ENCODE measurements around the gene RAVER2.
"Not testable (repeated sequence)": the region's sequence is repeated elsewhere in the genome, so short reads cannot be mapped to it uniquely, and the experiment has no call there.

Gene RAVER2

GRCh38 chr1:64744492-64745180, at the start of gene RAVER2:
Gene RAVER2, plus strand, starts transcription at chr1:64745075. Its CDS starts 98 bp downstream, at chr1:64745173.
- peaks cover 14% of the 10 kb centered on the region for H3K4me1 ChIP-seq (ENCODE audit: control insufficient read depth, insufficient read depth, low read length)
- H3K9ac ChIP-seq (ENCODE audit: low read depth, low read length) = peak within 1 kb of the TSS; percentile 70
- H3K36me3 ChIP-seq (ENCODE audit: control insufficient read depth, insufficient read depth, low read length) = no peaks in the 10 kb centered on the region
- peak within 1 kb of the TSS; percentile 90 for H3K4me3 ChIP-seq (ENCODE audit: low read depth, low read length)
- no peaks in the 10 kb centered on the region for H3K27me3 ChIP-seq (ENCODE audit: control insufficient read depth, insufficient read depth, low read length)
- no peaks in the 10 kb centered on the region for H3K9me3 ChIP-seq (ENCODE audit: control insufficient read depth, insufficient read depth, low read length)
- peak within 1 kb of the TSS; percentile 60 for H3K27ac ChIP-seq (ENCODE audit: low read depth, low read length)

- H3K27me3 ChIP-seq (ENCODE audit: control insufficient read depth, insufficient read depth, low read length) = no peaks in the 10 kb centered on the region
- H3K9ac ChIP-seq (ENCODE audit: low read depth, low read length) = no peak overlapping the region
- H3K4me3 ChIP-seq (ENCODE audit: low read depth, low read length) = no peak overlapping the region
- no peak overlapping the region for H3K27ac ChIP-seq (ENCODE audit: low read depth, low read length)
- peaks cover 7% of the 10 kb centered on the region for H3K4me1 ChIP-seq (ENCODE audit: control insufficient read depth, insufficient read depth, low read length)
- no peaks in the 10 kb centered on the region for H3K9me3 ChIP-seq (ENCODE audit: control insufficient read depth, insufficient read depth, low read length)
- H3K36me3 ChIP-seq (ENCODE audit: control insufficient read depth, insufficient read depth, low read length) = peaks cover 25% of the 10 kb centered on the region
Observed at GRCh38 chr1:64696879-64697278, 48.0 kb upstream of the RAVER2 start.

- Histone ChIP-seq H3K27ac (ENCODE audit: low read depth, low read length) (no peak overlapping the region), H3K27me3 (ENCODE audit: control insufficient read depth, insufficient read depth, low read length) (no peaks in the 10 kb centered on the region), H3K36me3 (ENCODE audit: control insufficient read depth, insufficient read depth, low read length) (0 out of 2 replicates have a peak, but pooled peaks cover 2% of the 10 kb centered on the region), H3K4me3 (ENCODE audit: low read depth, low read length) (no peak overlapping the region), H3K9me3 (ENCODE audit: control insufficient read depth, insufficient read depth, low read length) (no peaks in the 10 kb centered on the region), H3K9ac (ENCODE audit: low read depth, low read length) (no peak overlapping the region), H3K4me1 (ENCODE audit: control insufficient read depth, insufficient read depth, low read length) (peaks cover 7% of the 10 kb centered on the region)
Observed at GRCh38 chr1:64699327-64699726, 45.5 kb upstream of the RAVER2 start.

GRCh38 chr1:64701071-64701470, 43.8 kb upstream of the RAVER2 start:
- peaks cover 7% of the 10 kb centered on the region for H3K4me1 ChIP-seq (ENCODE audit: control insufficient read depth, insufficient read depth, low read length)
- no peaks in the 10 kb centered on the region for H3K27me3 ChIP-seq (ENCODE audit: control insufficient read depth, insufficient read depth, low read length)
- H3K9me3 ChIP-seq (ENCODE audit: control insufficient read depth, insufficient read depth, low read length) = no peaks in the 10 kb centered on the region
- H3K27ac ChIP-seq (ENCODE audit: low read depth, low read length) = no peak overlapping the region
- H3K9ac ChIP-seq (ENCODE audit: low read depth, low read length) = no peak overlapping the region; the same call in 1 of the 2 replicates
- no peak overlapping the region for H3K4me3 ChIP-seq (ENCODE audit: low read depth, low read length)
- H3K36me3 ChIP-seq (ENCODE audit: control insufficient read depth, insufficient read depth, low read length) = no peaks in the 10 kb centered on the region

- H3K9ac ChIP-seq (ENCODE audit: low read depth, low read length) = no peak overlapping the region
- H3K36me3 ChIP-seq (ENCODE audit: control insufficient read depth, insufficient read depth, low read length) = no peaks in the 10 kb centered on the region
- H3K4me1 ChIP-seq (ENCODE audit: control insufficient read depth, insufficient read depth, low read length) = peaks cover 7% of the 10 kb centered on the region
- H3K4me3 ChIP-seq (ENCODE audit: low read depth, low read length) = no peak overlapping the region
- no peaks in the 10 kb centered on the region for H3K9me3 ChIP-seq (ENCODE audit: control insufficient read depth, insufficient read depth, low read length)
- H3K27me3 ChIP-seq (ENCODE audit: control insufficient read depth, insufficient read depth, low read length) = no peaks in the 10 kb centered on the region
- H3K27ac ChIP-seq (ENCODE audit: low read depth, low read length) = no peak overlapping the region
Observed at GRCh38 chr1:64701886-64702285, 43.0 kb upstream of the RAVER2 start.

GRCh38 chr1:64702670-64703069, 42.2 kb upstream of the RAVER2 start:
- not testable (repeated sequence) for H3K27me3 ChIP-seq (ENCODE audit: control insufficient read depth, insufficient read depth, low read length); H3K9ac ChIP-seq (ENCODE audit: low read depth, low read length); H3K4me1 ChIP-seq (ENCODE audit: control insufficient read depth, insufficient read depth, low read length); H3K27ac ChIP-seq (ENCODE audit: low read depth, low read length); H3K36me3 ChIP-seq (ENCODE audit: control insufficient read depth, insufficient read depth, low read length); H3K4me3 ChIP-seq (ENCODE audit: low read depth, low read length); H3K9me3 ChIP-seq (ENCODE audit: control insufficient read depth, insufficient read depth, low read length)

GRCh38 chr1:64703600-64703999, 41.3 kb upstream of the RAVER2 start:
- no peaks in the 10 kb centered on the region for H3K36me3 ChIP-seq (ENCODE audit: control insufficient read depth, insufficient read depth, low read length)
- H3K27ac ChIP-seq (ENCODE audit: low read depth, low read length) = no peak overlapping the region
- H3K4me1 ChIP-seq (ENCODE audit: control insufficient read depth, insufficient read depth, low read length) = peaks cover 7% of the 10 kb centered on the region
- H3K4me3 ChIP-seq (ENCODE audit: low read depth, low read length) = no peak overlapping the region
- no peaks in the 10 kb centered on the region for H3K27me3 ChIP-seq (ENCODE audit: control insufficient read depth, insufficient read depth, low read length)
- no peak overlapping the region for H3K9ac ChIP-seq (ENCODE audit: low read depth, low read length)
- H3K9me3 ChIP-seq (ENCODE audit: control insufficient read depth, insufficient read depth, low read length) = no peaks in the 10 kb centered on the region

- Histone ChIP-seq H3K4me1 (ENCODE audit: control insufficient read depth, insufficient read depth, low read length) (no peaks in the 10 kb centered on the region), H3K27me3 (ENCODE audit: control insufficient read depth, insufficient read depth, low read length) (no peaks in the 10 kb centered on the region), H3K36me3 (ENCODE audit: control insufficient read depth, insufficient read depth, low read length) (no peaks in the 10 kb centered on the region), H3K9ac (ENCODE audit: low read depth, low read length) (no peak overlapping the region), H3K4me3 (ENCODE audit: low read depth, low read length) (no peak overlapping the region), H3K9me3 (ENCODE audit: control insufficient read depth, insufficient read depth, low read length) (no peaks in the 10 kb centered on the region), H3K27ac (ENCODE audit: low read depth, low read length) (no peak overlapping the region)
Observed at GRCh38 chr1:64705591-64705990, 39.3 kb upstream of the RAVER2 start.

GRCh38 chr1:64711266-64711665, 33.6 kb upstream of the RAVER2 start:
- Histone ChIP-seq H3K27ac (ENCODE audit: low read depth, low read length) (no peak overlapping the region), H3K9ac (ENCODE audit: low read depth, low read length) (no peak overlapping the region), H3K4me1 (ENCODE audit: control insufficient read depth, insufficient read depth, low read length) (peaks cover 7% of the 10 kb centered on the region), H3K36me3 (ENCODE audit: control insufficient read depth, insufficient read depth, low read length) (no peaks in the 10 kb centered on the region), H3K4me3 (ENCODE audit: low read depth, low read length) (no peak overlapping the region), H3K9me3 (ENCODE audit: control insufficient read depth, insufficient read depth, low read length) (no peaks in the 10 kb centered on the region), H3K27me3 (ENCODE audit: control insufficient read depth, insufficient read depth, low read length) (no peaks in the 10 kb centered on the region)

- no peak overlapping the region for H3K9ac ChIP-seq (ENCODE audit: low read depth, low read length)
- no peak overlapping the region for H3K27ac ChIP-seq (ENCODE audit: low read depth, low read length)
- H3K4me3 ChIP-seq (ENCODE audit: low read depth, low read length) = no peak overlapping the region
- H3K4me1 ChIP-seq (ENCODE audit: control insufficient read depth, insufficient read depth, low read length) = peaks cover 7% of the 10 kb centered on the region
- H3K36me3 ChIP-seq (ENCODE audit: control insufficient read depth, insufficient read depth, low read length) = no peaks in the 10 kb centered on the region
- H3K9me3 ChIP-seq (ENCODE audit: control insufficient read depth, insufficient read depth, low read length) = no peaks in the 10 kb centered on the region
- no peaks in the 10 kb centered on the region for H3K27me3 ChIP-seq (ENCODE audit: control insufficient read depth, insufficient read depth, low read length)
Observed at GRCh38 chr1:64712049-64712448, 32.8 kb upstream of the RAVER2 start.

- Histone ChIP-seq H3K4me3 (ENCODE audit: low read depth, low read length) (no peak overlapping the region), H3K4me1 (ENCODE audit: control insufficient read depth, insufficient read depth, low read length) (peaks cover 7% of the 10 kb centered on the region), H3K27ac (ENCODE audit: low read depth, low read length) (no peak overlapping the region), H3K9me3 (ENCODE audit: control insufficient read depth, insufficient read depth, low read length) (no peaks in the 10 kb centered on the region), H3K9ac (ENCODE audit: low read depth, low read length) (no peak overlapping the region), H3K27me3 (ENCODE audit: control insufficient read depth, insufficient read depth, low read length) (no peaks in the 10 kb centered on the region), H3K36me3 (ENCODE audit: control insufficient read depth, insufficient read depth, low read length) (no peaks in the 10 kb centered on the region)
Observed at GRCh38 chr1:64715186-64715585, 29.7 kb upstream of the RAVER2 start.
